ENCODE results near the gene LUZP2.

Gene LUZP2

GRCh38 chr11:24572376-24572775, 75.5 kb downstream of the LUZP2 start:
- no peak for DNase-seq

GRCh38 chr11:24574461-24574860, 77.6 kb downstream of the LUZP2 start:
- DNase-seq = no peak

DNA sequence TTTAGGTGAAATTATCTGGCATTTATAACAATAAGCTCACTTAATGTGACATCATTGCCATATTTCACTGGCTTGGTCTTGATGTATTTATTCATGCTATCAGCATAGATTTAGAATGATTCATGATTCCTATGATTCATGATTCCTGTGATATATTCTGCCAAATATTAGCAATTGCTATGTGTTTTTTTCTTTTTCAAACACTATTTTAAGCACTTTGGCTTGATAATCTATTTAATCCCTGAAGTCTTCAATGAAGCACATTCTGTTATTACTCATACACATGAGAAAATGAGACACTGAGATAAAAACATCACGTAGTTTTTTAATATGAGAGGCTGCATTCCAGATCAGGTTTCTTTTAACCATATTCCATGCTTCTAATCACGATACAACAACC, 78.5 kb downstream of the LUZP2 start:
- DNase-seq = no peak

DNA sequence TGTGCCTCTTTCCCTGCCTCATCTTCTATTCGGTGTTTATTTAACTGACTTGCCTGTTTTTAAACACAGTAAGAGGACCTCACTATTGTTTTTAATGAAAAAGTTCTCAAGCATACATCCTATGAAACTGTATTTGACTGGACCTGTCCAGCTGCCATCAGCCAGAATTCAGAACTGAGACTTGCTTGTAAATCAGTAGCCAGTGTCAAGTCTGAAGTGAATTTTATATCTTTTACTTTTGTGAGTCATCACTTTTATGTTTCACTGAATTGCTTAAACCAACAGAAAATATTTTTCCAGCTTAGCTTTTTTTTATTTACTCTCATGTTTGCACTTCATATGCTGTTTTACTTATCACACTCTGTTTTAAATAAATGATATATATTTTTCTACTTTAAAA, 88.3 kb downstream of the LUZP2 start:
- no peak for DNase-seq

GRCh38 chr11:24587635-24588034, 90.8 kb downstream of the LUZP2 start:
- no peak for DNase-seq

DNA sequence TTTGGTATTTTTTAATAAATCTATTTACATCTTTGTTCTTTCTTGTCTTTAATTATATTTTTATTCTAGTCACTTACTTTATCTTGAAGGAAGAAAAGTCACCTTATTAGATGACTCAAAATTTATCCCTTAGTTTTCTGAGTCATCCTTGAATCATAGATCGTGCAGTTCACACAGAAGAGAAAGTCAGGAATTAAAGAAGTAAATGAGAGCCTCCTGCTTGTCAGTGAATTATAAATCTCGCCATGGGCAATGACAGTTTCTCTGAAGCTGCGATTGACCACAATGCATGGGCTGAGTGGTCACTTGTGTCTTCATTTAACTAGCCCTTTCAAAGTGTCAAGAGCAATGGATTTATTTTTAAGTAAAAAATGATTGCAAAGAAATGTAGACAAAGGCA, 91.2 kb downstream of the LUZP2 start:
- DNase-seq = no peak

- no peak for DNase-seq
Measured at GRCh38 chr11:24589064-24589463, 92.2 kb downstream of the LUZP2 start.

DNA sequence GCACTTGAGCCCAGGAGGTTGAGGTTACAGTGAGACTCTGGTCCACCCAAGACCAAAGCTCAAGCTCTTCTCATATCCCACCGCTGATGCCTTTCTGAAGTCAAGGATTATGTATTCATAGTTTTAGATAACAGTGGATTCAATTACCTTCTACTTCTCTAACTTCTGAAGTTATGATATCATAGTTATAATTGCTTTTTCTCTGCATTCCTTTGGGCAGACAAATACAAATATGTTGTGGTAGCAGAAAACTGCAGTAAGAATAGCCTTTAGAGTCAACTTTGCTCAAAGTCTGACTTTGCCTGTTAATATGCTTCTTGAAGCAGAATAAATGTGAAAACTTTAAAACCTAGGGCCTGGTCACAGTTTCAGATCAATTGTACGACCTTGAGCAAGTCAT, 94.4 kb downstream of the LUZP2 start:
- no peak for DNase-seq

- DNase-seq = no peak
Measured at GRCh38 chr11:24592360-24592759, 95.5 kb downstream of the LUZP2 start.

DNA sequence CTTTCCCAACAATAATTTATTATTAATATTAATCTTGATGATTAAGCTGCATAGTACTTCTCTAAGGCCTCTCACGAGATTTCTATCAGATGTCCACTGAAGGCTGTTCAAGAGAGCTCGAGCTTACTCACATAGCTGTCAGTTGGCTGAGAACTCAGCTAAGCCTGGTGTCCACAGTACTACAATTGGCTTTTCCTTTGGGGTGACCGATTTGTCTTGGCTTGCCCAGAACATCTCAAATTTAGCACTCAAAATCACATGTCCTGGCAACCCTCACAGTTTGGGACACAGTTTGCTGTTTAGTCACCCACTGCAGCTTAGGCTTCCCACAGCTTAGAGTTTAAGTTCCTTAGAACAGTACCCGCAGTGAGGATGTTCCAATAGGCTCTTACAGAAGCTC, 96.5 kb downstream of the LUZP2 start:
- no peak for DNase-seq

- no peak for DNase-seq
Measured at GRCh38 chr11:24594401-24594800, 97.5 kb downstream of the LUZP2 start.

- no peak for DNase-seq
Measured at GRCh38 chr11:24598641-24599040, 101.8 kb downstream of the LUZP2 start.

- no peak for DNase-seq
Measured at GRCh38 chr11:24609192-24610119, 112.6 kb downstream of the LUZP2 start.

- no peak for DNase-seq
Measured at GRCh38 chr11:24615451-24616160, 118.8 kb downstream of the LUZP2 start.

- DNase-seq = no peak
Measured at GRCh38 chr11:24617856-24618255, 121.0 kb downstream of the LUZP2 start.

DNA sequence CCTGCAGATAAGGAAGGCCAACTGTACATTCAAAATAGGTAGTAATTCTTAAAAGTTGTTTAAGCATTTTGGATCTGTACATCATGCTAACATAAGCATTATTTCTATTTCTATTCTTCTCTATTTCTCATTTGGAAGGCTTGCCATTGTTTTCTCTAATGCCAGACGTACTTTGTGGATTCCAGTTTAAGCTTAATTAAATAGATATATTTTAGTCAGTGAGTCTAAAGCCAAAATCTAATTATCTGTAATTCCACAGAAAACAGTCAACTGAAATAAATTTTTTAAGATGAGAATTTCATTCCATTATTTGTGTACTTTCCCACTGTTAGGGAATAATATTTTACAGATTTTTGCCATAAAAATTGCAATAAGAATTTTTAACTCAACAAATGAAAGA, 123.0 kb downstream of the LUZP2 start:
- no peak for DNase-seq

- DNase-seq = no peak
Measured at GRCh38 chr11:24622262-24622661, 125.4 kb downstream of the LUZP2 start.

DNA sequence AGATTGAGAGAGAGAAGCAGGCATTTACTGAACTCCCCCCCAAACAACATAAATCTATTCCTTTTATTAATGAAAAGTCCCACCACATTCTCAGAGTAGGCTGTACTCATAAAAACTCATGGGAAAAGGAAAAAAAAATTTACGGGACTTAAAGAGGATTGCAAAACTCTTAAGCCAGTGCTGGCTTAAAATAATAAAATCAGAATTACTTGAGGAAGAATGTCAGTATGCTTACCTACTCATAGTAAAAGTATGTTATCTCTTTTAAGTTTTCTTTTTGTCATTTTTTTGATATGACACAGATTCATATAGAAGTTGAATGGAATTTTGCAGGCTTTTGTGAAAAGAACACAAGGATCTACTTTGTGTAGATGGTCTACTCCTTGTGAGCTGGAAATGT, 126.3 kb downstream of the LUZP2 start:
- no peak for DNase-seq

- no peak for DNase-seq
Measured at GRCh38 chr11:24624432-24624831, 127.6 kb downstream of the LUZP2 start.

DNA sequence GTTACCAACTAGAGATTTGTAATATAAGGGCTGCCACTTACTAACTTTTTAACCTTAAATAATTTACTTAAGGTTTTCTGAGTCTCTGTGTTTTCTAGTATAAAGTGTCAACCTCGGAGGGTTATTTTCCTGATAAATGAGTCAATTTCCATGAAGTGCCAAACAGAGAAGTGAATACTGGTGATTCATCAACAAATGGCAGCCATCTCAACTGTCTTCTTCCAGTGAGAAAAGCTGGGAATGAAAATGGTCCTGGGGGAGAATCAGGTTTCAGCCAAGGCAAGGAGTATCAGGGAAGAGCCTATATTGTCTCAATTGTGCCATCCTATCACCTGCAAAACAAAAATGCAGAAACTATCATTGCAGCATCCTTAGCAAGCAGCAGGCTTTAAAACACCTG, 129.1 kb downstream of the LUZP2 start:
- no peak for DNase-seq

DNA sequence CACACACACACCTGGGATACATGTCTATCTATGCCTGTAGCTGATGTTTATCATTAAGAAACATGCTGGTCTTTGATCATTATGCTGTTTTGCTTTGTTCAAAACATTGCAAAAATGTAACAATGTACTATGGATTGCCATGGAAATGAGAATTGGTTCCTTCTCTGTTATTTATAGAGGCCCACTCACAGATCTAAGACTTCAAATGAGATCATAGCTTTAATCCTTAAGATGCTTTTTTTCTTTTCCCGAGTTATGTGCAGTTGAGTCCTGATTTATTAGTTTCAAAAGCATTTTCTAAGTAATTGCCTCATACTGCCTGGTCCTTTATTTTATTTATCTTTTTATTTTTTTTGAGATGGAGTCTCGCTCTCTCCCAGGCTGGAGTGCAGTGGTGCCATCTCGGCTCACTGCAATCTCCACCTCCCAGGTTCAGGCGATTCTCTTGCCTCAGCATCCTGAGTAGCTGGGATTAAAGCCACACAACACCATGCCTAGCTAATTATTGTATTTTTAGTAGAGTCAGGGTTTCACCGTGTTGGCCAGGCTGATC, 131.4 kb downstream of the LUZP2 start:
- DNase-seq = no peak

DNA sequence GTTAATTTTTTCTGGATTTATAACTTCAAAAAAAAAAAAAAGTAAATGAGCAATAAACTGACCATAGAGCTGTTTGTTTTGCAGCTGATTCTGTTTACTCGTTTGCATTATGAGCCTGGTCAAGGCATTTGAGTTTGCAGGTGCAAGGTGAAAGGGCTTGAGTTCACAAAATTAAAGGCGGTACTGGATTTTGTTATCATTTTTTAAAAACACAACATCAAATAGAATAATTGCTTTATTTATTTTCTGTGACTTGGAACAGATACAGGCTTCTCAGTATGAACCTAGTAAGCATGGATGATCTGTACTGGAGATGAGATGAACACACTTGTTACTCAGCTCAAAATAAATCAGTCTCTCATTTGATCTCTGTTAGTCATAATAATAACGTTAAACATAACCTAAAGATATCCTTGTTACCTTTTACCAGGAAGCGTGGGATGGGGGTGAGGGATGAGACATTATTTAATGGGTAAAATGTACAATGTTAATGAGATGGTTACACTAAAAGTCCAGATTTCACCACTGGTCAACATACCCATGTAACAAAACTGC, 137.8 kb downstream of the LUZP2 start:
- no peak for DNase-seq

GRCh38 chr11:24635588-24636290, 138.9 kb downstream of the LUZP2 start:
- DNase-seq = no peak

Measured in activated CD8-positive, alpha-beta memory T cell treated with anti-CD3 and anti-CD28 coated beads for 24 hours (primary cell).